Activated CD8-positive, alpha-beta memory T cell treated with anti-CD3 and anti-CD28 coated beads, Interleukin-2, amount 50 U/mL, for 24 hours (primary cell): ENCODE measurements around the gene BTBD9.

Experiments
- DNase-seq: peaks from one replicate; pipeline ENCODE4 v3.0.0-alpha.2; 2020; ENCODE audit errors: extremely low read depth

The BTBD9 gene

DNA sequence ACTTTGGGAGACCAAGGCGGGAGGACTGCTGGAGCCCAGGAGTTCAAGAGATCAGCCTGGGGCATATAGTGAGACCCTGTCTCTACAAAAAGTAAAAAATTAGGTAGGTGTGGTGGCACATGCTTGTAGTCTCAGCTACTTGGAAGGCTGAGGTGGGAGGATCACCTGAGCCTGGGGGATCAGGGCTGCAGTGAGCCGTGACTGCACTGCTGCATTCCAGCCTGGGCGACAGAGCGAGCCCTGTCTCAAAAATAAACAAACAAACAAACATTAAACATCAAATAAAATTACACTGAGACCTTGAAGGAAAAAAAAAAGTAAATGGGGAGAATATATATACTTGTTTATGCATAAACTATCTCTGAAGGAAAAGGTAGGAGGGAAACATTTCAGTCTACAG, 432.4 kb downstream of the BTBD9 start:
- DNase-seq: no peak

DNA sequence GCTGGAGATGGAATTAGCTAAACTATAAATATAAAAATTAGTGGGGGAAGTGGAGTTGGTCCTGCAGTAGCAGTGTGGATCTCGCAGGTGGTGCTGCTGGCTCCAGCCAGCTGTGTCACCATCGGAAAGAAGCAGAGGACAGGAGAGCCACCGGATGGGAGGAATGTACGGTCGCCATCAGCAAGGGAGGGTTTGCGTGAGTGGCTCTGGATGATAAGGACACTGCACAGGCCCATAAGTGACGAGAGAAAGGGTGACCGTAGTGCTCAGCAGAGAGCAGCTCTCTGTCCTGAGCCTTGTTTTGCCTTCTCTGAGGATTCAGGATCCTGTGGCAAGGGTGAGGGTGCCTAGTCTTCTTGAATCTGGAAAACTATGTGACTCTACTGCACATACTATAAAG, 441.5 kb downstream of the BTBD9 start:
- no peak for DNase-seq

DNA sequence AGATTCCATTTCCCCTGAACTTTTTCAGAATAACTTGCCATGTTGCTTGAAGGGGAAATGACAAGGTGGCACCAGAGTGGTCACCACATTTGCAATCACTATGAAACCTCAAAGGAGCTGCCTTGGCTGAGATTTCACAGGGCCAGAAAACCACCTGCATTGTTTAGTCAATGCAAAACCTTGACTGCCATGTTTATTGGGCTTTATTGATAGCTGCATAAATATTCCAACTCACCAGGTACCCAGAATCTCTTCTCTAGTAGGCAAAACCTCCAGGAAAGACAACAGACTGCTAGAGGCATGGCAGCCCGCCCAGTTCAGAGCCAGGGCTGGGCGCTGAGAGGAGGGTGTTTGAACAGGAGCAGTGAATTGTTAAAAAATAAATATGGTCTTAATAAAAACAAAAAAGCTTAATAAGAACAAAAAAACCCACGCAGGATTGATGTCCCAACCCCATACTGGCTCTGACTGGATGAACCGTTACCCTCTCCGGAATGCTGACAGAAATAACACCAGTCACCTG, 444.6 kb downstream of the BTBD9 start:
- DNase-seq: no peak

DNA sequence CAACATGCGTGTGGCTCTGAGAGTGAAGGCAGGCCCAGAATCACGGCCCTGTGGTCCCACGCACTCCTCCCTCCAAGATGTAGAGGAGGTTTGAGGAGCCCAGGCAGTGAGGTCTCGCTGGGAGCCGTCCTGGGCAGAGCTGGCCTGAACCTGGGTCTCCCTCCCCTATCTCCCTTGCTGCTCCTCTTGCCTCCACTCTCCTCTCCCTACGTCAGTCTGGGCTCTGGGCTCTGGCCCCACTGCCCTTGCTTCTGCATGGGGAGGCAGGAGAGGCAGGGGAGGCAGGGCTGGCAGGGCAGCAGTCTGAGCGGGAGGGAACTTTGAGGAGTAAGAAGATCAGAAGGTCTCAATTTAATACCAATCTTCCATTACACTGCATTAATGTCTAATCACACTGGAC, 445.1 kb downstream of the BTBD9 start:
- DNase-seq: no peak

DNA sequence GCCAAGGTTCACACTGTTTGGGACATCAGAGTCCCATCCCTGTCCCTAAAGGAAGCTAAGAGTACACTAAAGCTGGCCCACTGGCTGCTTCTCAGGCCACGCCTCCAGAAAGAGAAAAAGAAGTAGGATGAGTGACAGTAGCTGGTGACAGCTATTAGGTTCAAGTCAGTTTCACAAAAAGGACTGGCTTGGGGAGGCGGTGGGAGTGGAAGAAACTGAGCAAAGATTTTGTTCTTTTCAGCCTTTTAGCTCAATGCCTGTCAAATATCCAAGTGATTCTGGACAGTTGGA, 445.5 kb downstream of the BTBD9 start:
- no peak for DNase-seq

DNA sequence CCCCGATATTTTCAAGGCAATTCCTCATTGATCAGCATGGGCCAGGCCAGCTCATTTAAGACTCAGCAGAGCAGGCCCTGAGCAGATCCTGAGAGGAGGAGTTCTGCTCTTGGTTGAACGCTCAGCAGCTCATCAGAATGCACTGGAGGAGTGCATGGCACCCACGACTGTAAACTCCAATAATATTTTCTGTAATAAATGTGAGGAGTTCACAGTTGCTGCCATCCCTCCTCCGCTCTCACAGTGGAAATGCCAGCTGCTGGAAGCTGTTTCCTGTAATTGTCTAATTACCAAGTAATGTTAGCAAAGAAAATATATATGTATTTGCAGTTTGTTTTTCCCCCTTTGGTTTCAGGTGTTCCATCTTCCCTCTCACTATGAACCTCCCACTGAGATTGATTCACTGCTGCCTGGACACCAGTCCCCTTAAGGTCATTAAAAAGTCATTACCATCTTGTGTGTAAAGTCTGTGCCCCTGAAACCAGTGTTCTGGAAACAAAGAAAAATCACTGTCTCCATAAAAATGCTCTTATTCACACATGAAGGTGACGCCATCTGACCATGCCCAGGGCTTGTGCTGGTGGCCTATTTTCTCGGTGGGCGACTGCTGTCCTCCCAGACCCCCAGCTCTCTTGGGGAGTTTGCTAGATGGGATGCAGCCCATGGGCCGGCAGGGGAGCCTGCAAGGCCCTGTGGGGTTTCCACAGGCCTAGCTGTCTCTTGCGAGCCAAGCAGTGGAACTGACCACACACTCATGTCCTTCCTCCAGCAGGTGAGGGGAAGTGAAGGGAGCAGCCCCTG, 446.0 kb downstream of the BTBD9 start:
- DNase-seq: no peak

DNA sequence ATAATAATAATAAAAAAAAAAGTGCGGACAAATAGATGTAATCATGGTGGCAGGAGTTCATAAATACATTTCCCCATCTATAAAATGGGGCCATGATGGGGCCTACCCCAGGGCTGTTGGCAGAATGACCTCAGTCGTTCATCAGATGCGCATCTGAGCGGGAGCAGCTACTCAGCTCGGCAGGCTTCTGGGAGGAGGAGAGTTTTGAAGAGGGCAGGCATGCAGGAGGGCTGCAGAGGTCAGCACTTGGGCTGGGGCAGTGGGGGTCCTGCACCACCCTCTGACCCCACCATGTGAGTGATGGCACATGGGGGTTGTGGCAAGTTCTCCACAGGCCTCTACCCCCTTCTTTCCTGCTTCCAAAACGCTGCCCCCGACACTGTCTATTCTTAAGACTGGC, 446.7 kb downstream of the BTBD9 start:
- no peak for DNase-seq

DNA sequence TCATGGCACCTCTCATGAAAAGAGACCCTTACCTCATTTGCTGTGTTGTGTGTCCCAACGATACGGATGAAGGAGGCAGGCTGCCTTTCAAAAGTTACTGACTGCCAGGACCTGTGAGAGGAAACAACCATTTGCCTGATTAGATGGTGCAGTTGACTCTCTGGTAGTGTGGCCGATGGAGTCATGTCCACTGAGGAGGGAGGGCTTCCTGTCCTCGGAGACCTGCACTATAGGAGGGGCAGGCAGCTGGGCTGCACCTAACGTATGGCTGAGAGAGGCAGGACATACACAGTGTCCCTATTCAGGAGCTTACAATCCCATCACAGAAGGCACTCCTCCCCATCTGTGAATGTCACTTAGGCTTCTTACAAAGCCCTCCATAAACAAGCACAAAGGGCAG, 447.2 kb downstream of the BTBD9 start:
- DNase-seq: no peak

DNA sequence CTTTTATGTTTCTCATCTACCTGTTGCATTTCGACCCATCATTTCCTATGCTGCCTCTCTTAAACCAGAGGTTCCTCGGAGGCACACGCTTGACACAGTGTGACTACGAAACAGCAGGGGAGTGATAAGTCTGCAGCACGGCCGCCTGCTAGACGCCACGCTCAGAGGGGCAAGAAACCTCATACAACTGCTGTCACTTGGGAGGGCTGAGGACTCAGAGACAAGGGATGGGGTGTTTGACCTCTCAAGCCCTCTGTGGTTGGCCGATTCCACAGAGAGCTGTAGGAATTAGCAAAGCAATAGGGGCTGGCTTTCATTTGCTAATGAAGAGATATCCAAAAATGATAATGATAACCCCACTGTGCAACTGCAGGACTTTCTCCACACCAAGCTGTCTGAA, 447.7 kb downstream of the BTBD9 start:
- no peak for DNase-seq

DNA sequence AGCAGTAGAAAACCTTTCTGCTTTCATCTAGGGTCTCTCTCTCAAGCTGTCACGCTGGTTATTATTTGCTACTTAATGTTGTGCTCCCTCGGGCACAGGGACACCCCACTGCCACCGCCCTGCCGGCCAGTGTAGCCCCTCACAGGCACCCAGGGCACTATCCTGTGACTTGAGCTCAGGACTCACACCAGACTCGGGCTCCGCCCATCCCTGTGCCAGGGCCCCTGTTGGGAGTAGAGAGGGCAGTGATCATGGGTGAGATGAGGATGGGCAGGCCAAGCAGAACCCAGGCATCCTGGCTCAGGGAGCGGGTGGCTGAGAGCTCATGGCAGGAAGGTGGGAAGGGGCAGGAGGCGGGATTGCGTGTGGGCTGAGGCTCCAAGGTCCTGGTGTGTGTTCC, 448.3 kb downstream of the BTBD9 start:
- no peak for DNase-seq

DNA sequence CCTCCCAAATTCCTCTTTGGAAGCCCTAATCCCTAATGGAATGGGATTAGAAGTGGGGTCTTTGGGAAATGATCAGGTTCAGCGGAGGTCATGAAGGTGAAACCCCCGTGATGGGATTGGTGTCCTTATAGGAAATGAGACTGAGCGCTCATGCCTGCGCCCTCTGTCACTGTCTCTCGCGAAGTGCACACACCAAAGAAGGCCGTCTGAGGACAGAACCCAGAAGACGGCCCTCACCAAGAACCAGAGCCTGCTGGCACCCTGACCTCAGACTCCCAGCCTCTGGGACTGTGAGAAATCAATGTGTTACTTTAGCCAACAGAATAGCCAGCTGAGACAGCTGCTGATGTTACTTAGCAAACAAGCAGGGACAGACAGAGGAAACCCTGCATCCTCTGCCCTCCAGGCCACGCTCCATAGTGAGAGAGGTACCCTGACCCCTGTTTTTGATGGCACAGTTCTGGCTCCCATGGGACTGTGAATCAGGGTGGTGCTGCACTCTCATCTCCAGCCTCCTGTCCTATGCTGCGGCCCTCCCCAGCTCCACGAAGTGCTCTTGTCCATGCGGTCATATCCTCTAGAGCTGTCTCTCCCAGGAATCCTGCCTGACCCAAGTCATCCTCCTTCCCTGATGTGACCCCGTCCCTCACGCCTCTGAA, 450.9 kb downstream of the BTBD9 start:
- DNase-seq: no peak

DNA sequence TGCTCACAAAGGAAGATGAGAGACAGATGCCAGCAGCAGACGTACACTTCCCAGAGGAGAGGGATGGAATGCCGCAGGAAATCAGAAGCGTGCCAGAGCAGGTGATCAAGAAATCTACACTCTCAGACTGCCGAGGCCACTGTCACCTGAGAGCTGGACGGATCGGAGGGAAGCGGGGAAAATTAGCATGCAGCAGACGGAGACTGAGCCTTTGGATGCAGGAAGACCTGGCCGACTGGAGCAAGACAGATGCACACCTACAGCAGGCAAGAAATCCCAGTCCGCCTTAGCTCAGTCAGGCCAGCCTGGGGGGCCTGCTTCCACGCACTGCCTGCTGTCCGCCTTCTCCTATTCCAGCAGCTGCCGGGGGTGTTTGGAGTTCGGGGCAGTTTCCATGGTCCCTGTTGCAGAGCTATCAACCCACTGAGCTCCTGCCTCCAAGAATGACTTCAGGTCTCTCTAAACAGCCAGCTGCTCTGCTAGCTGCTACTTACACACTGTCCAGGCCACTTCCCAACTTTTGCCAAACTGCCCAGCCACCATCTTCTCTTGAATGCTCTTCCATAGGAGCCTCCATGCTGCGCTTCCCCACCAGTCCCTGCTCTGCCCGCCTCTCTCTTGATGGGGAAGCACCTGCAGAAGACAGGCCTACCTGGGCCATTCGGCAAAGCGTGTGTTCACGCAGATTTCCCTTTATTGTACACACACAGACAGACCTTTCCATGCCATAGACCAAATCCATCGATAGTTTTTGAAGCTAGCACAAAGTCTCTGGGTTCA, 451.7 kb downstream of the BTBD9 start:
- DNase-seq: no peak

DNA sequence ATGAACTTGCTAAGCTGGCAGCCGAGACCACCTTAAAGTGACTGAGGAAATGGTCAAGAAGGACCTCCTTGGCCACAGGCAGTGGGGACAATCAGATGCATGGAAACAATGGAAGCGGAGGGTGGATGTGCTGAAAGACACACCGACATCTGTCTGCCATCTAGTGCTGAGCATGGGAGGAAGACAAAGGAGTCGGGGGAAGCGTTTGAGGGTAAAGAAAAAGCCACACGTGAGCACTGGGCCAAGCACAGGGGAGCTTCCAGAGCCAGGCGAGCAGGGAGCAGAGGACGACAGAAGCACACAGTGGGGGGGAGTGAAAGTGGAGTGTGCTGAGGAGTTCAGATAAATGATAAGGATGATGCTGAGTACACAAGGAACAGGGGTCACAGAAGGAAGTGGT, 452.4 kb downstream of the BTBD9 start:
- DNase-seq: no peak

DNA sequence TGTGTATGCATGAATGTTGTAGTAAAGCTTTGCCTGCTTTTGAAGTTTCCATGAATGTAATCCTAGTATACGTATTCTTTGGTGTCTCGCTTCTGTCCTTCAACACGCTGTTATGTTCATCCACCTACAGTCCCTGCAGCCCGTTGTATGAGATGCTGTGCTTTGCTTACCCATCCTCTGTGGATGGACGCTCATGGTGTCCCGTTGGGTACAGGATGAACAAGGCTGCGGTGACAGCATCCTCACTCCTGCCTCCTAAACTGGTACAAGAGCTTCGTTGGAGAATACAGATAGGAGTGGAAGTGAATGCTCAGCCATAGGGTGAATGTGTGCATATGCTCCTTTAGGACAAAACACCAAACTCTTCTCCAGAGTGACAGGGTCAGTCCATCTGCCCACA, 454.0 kb downstream of the BTBD9 start:
- DNase-seq: no peak

DNA sequence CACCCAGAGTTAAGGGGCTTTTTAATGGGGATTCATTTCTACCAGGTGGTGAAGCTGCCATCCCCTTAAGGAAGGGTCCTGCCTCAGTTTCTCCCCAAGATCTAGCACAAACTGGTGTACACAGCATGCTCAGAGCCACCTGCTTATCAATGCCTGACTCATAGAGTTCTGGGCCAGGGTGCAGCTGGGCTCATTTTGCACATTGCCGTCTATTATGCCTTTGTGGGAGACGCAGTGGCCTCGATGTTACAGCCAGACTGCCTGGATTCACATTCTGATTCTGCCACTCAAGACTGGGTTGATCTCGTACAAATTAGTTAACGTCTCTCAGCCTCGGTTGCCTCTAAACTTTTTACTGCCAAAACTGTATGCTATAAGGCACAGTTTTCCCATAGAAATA, 454.5 kb downstream of the BTBD9 start:
- DNase-seq: no peak

DNA sequence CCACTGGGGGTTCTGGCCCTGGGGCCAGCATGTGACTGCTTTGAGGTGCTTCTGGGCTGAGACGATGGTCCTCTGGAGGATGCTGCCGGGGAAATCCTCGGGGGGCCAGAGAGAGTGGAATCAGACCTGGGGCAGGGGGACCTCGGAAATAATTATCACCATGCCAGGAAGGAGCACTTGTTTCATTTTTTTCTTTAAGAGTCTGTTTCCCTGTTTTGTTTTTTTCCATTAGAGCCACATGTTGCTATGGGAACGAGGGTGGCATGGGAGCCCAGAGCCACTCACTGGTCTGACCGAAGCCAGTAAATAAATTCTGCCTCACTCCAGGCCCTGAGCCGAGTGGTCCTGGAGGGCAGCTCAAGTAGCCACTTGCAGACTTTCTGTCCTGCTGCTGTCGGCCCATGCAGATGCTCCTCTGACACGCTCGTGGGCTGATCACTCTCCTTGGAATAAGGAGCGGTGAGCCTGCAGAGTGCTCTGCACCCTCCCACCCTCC, 455.1 kb downstream of the BTBD9 start:
- no peak for DNase-seq

DNA sequence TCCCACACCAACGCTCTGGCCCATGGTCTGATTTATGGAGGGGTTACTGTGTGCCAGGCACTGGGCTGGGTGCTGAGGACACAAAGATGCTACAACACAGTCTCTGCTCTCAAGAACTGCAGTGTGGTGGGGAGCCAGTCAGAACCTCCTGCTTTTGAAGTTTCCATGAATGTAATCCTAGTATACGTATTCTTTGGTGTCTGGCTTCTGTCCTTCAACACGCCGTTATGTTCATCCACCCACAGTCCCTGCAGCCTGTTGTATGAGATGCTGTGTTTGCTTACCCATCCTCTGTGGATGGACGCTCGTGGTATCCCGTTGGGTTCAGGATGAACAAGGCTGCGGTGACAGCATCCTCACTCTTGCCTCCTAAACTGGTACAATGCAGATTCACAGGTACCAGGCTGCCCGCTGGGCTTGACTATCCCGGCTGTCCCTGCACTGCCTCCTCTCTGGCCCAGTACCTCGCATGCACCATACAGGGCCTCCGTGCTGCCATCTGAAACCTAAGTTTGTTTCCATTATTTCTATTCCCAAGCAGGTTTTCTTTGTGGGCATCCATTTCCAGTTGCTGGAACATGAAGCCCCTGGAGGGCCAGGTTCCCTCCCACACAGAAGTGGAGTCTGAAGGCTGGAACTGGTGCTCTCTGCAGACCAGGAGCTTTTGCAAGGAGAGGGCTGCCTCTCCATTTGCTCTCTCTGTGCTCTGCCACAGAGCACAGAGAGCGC, 455.7 kb downstream of the BTBD9 start:
- no peak for DNase-seq

DNA sequence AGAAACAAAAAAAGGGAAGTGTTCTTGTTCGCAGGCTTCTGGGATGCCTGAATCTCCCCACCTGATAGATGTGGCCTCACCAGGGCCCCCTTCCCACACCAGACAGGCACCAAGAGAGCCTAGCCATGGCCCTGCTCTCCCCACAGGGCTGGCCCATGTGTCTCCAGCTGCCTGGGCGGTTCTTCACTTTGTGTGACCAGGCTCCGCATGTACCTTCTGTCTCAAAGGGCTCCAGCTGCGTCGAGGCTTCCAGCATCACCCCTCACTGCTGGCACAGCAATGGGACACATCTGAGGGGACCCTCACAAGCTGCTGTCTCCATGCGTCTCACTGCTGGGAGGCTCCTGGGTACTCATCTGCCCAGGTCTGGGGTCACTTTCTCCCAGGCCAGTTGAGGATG, 457.3 kb downstream of the BTBD9 start:
- DNase-seq: no peak

DNA sequence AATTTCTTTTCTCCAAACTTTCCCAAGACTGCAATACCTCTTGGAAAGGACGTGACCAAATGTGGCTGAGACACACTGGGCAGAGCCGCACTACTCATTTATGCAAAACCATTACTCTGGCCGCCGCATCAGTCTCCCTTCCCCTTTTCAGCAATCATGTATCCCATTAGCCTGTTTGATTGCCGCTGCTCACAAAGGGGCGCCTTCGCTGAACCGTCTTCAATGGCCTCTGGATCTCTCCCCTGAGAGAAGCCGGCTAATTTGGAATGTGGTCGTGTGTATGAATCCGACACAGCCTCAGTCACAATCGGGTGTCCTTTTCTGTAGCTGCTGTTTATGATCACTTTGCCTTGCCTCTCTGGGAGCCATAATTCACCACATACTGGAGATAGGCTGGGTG, 459.1 kb downstream of the BTBD9 start:
- no peak for DNase-seq

DNA sequence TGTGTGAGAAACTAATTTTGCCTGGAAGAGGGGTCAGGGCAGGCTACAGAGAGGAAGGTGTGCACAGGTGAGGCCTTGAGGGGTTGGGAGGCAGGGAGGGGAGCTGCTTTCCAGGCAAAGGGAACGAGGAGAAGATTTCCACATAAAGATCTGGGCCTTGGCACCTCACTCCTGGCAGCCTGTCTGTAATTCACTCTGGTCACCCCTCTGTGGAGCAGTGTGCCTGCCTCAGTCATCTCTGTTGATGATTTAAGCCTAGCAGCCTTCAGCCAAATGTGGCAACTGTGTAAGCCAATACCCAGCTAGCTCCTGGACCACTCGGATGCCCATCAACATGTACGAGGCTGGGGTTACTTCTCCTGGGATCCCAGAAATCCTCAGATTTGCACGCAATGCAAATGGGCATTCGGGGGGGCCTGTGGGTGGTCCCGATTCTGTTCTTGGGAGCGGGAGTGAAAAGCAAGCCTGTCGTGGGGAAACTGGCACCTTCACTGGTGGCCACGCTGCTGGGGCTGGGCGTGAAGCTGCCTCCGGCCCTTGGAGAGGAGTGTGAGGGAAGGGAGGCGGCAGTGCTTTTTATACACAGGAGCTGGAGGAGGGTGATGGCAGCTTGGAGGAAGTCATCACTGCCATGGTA, 459.8 kb downstream of the BTBD9 start:
- no peak for DNase-seq

DNA sequence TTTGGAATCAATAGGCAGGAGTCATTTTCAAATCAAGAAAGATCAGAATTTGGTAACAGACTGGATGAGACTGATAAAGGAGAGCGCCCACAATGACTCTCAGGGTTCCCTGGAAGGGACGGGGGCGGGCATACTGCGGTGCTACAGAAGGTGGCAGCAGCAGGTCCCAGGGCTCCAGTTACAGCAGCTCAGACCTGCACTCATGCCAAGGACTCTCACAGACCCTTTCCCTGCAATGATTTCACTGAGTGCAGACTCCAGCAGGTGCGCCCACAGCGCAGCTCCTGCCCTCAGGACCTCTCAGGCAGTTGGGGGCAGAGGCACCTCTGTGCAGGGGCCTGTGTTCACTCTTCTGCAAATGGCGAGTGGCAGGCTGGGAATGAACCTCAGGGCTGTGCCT, 460.4 kb downstream of the BTBD9 start:
- no peak for DNase-seq

DNA sequence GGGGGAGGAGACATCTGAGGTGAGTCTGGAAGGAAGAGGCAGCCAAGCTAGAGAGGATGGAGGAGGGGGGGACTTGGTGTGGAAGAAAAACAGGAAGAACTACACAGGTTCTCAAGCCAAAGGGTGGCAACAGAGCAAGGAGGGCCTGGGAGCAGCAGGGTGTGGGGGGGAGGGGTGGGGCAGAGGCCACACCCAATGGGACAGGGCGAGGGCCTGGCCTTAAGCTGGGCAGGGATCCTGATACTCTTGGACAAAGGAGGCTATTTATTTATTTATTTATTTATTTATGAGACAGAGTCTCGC, 461.2 kb downstream of the BTBD9 start:
- DNase-seq: no peak
